H9 (cell line): ENCODE results near the gene KIF16B. TPM values are rescaled to one million over a fixed set of nuclear protein-coding genes. Genes with fewer than 3 reads are reported as not detected.

Experiments used
- DNase-seq: peaks from one replicate; pipeline ENCODE4 v3.0.0-alpha.2; 2017
- H2AFZ ChIP-seq: one replicate; pipeline ENCODE4 v1.6.1; 2013; ENCODE audit warnings: mild to moderate bottlenecking, low read length, control low read depth, moderate library complexity
- H2AK5ac ChIP-seq: 2 replicates; pipeline ENCODE4 v1.6.1; 2013; ENCODE audit warnings: low read length, control low read depth, mixed read lengths; ENCODE audit not compliant: insufficient read length
- H2BK120ac ChIP-seq: one replicate; pipeline ENCODE4 v1.6.1; 2013; ENCODE audit warnings: low read depth, mild to moderate bottlenecking, low read length, control low read depth, inconsistent platforms; ENCODE audit not compliant: poor library complexity, severe bottlenecking
- H2BK12ac ChIP-seq: 2 replicates; pipeline ENCODE4 v1.6.1; 2013; ENCODE audit warnings: low read length, control low read depth, mixed read lengths, low read depth; ENCODE audit not compliant: insufficient read length
- H2BK15ac ChIP-seq: 2 replicates; pipeline ENCODE4 v1.6.1; 2013; ENCODE audit warnings: low read depth, low read length, control low read depth
- H2BK20ac ChIP-seq: one replicate; pipeline ENCODE4 v1.6.1; 2013; ENCODE audit warnings: low read depth, mild to moderate bottlenecking, low read length, control low read depth, inconsistent platforms; ENCODE audit not compliant: poor library complexity, severe bottlenecking
- H2BK5ac ChIP-seq: 2 replicates; pipeline ENCODE4 v1.6.1; 2013; ENCODE audit warnings: low read length, control low read depth, mixed read lengths; ENCODE audit not compliant: insufficient read length
- H3K14ac ChIP-seq: 2 replicates; pipeline ENCODE4 v1.6.1; 2013; ENCODE audit warnings: low read length, control low read depth; ENCODE audit not compliant: insufficient read depth
- H3K18ac ChIP-seq: 2 replicates; pipeline ENCODE4 v1.6.1; 2013; ENCODE audit warnings: low read depth, mild to moderate bottlenecking, mixed read lengths, low read length, control low read depth; ENCODE audit not compliant: insufficient read length
- H3K23ac ChIP-seq: 2 replicates; pipeline ENCODE4 v1.6.1; 2013; ENCODE audit warnings: low read length, control low read depth, mixed read lengths, low read depth; ENCODE audit not compliant: insufficient read length
- H3K23me2 ChIP-seq: 2 replicates; pipeline ENCODE4 v1.6.1; 2013; ENCODE audit warnings: low read depth, mild to moderate bottlenecking, mixed read lengths, low read length, control low read depth; ENCODE audit not compliant: insufficient read length, poor library complexity, severe bottlenecking
- H3K27ac ChIP-seq: 2 replicates; pipeline ENCODE4 v1.5.1; 2013; ENCODE audit warnings: low read length, control low read depth, mixed read lengths, low read depth; ENCODE audit not compliant: insufficient read length
- H3K27me3 ChIP-seq: 2 replicates; pipeline ENCODE4 v1.6.1; 2013; ENCODE audit warnings: low read length, control low read depth, inconsistent platforms; ENCODE audit not compliant: insufficient read depth
- H3K4ac ChIP-seq: 2 replicates; pipeline ENCODE4 v1.6.1; 2013; ENCODE audit warnings: low read depth, mild to moderate bottlenecking, control low read depth, inconsistent platforms, low read length, moderate library complexity
- H3K4me1 ChIP-seq: 2 replicates; pipeline ENCODE4 v1.6.1; 2013; ENCODE audit warnings: low read length, control low read depth, inconsistent platforms; ENCODE audit not compliant: insufficient read depth
- H3K4me2 ChIP-seq: 2 replicates; pipeline ENCODE4 v1.6.1; 2013; ENCODE audit warnings: low read length, control low read depth, mixed read lengths; ENCODE audit not compliant: insufficient read length, insufficient read depth
- H3K56ac ChIP-seq: 2 replicates; pipeline ENCODE4 v1.6.1; 2013; ENCODE audit warnings: low read depth, mild to moderate bottlenecking, mixed read lengths, low read length, control low read depth; ENCODE audit not compliant: insufficient read length
- H3K79me1 ChIP-seq: 2 replicates; pipeline ENCODE4 v1.6.1; 2013; ENCODE audit warnings: low read depth, mild to moderate bottlenecking, moderate library complexity, low read length, control low read depth, inconsistent platforms; ENCODE audit not compliant: insufficient read depth, poor library complexity, severe bottlenecking
- H3K79me2 ChIP-seq: 2 replicates; pipeline ENCODE4 v1.6.1; 2013; ENCODE audit warnings: low read length, control low read depth, inconsistent platforms; ENCODE audit not compliant: insufficient read depth
- H3K9ac ChIP-seq: 2 replicates; pipeline ENCODE4 v1.6.1; 2013; ENCODE audit warnings: low read length, control low read depth, mixed read lengths; ENCODE audit not compliant: insufficient read length; ENCODE audit errors: extremely low read depth
- H3K9me3 ChIP-seq: one replicate; pipeline ENCODE4 v1.6.1; 2013; ENCODE audit warnings: low read depth, low read length, inconsistent platforms; ENCODE audit not compliant: control insufficient read depth
- H3T11ph ChIP-seq: one replicate; pipeline ENCODE4 v1.6.1; 2013; ENCODE audit warnings: mild to moderate bottlenecking, low read length, control low read depth, inconsistent platforms
- H4K20me1 ChIP-seq: one replicate; pipeline ENCODE4 v1.6.1; 2013; ENCODE audit not compliant: control insufficient read depth, insufficient read length, insufficient read depth
- H4K5ac ChIP-seq: 2 replicates; pipeline ENCODE4 v1.6.1; 2013; ENCODE audit warnings: low read depth, mild to moderate bottlenecking, mixed read lengths, low read length, control low read depth; ENCODE audit not compliant: insufficient read length
- H4K8ac ChIP-seq: replicated peaks from 2 replicates; pipeline ENCODE4 v1.6.1; 2013; ENCODE audit warnings: low read length, control low read depth, mixed read lengths, low read depth; ENCODE audit not compliant: insufficient read length
- H4K91ac ChIP-seq: 2 replicates; pipeline ENCODE4 v1.6.1; 2013; ENCODE audit warnings: low read depth, mild to moderate bottlenecking, moderate library complexity, mixed read lengths, low read length, control low read depth; ENCODE audit not compliant: insufficient read length
- H3K27ac Mint-ChIP-seq, 3 experiments: 2 replicates in 2 of 3; 3 replicates in 1 of 3; pipeline ENCODE4 v1.8.0; 2020 to 2021; ENCODE audit warnings: mixed read lengths in 3 of 3, mild to moderate bottlenecking in 1 of 3, moderate library complexity in 1 of 3
- H3K27me3 Mint-ChIP-seq: 2 replicates; pipeline ENCODE4 v1.8.0; 2021; ENCODE audit warnings: low read depth, mild to moderate bottlenecking, moderate library complexity, mixed read lengths
- H3K36me3 Mint-ChIP-seq, 3 experiments: 2 replicates in 2 of 3; 3 replicates in 1 of 3; pipeline ENCODE4 v1.8.0; 2020 to 2021; ENCODE audit warnings: low read depth in 3 of 3, mixed read lengths in 3 of 3; ENCODE audit not compliant: insufficient read depth in 1 of 3
- H3K4me1 Mint-ChIP-seq, 2 experiments: 2 replicates each; pipeline ENCODE4 v1.8.0; 2020; ENCODE audit warnings: mixed read lengths in 2 of 2
- H3K4me3 Mint-ChIP-seq, 2 experiments: 2 replicates in 1 of 2; 3 replicates in 1 of 2; pipeline ENCODE4 v1.8.0; 2020 to 2021; ENCODE audit warnings: mild to moderate bottlenecking in 2 of 2, mixed read lengths in 2 of 2, moderate library complexity in 1 of 2
- H3K9me3 Mint-ChIP-seq, 2 experiments: 2 replicates in 1 of 2; 3 replicates in 1 of 2; pipeline ENCODE4 v1.8.0; 2020; ENCODE audit warnings: mild to moderate bottlenecking in 2 of 2, mixed read lengths in 2 of 2, moderate library complexity in 1 of 2
- CTCF ChIP-seq: fragments of 200-600 bp; sonication (generic); conservative IDR thresholded peaks from 3 replicates; pipeline ENCODE4 v1.8.0; 2021; ENCODE audit warnings: antibody characterized with exemption, mild to moderate bottlenecking
- WGBS: extraction: QIAGEN DNeasy Blood & Tissue Kit; methylation state at CpG from one replicate; pipeline ENCODE4 v1.1.7; 2013; ENCODE audit warnings: missing lambda C conversion rate, low lambda C conversion rate, mixed read lengths; ENCODE audit not compliant: insufficient read length; ENCODE audit errors: extremely low coverage; 5-methylcytosine and 5-hydroxymethylcytosine counted together
- total RNA-seq: library from RNA; stranded (reverse); gene quantifications from 2 replicates; pipeline ENCODE4 v1.2.1, GENCODE V29; 2021

Gene KIF16B
- total RNA-seq, 1 experiment from 2014 or later: 7.4 TPM

- Mint-ChIP-seq H3K4me1 (peaks cover 7 to 14% of the 10 kb centered on the region in 2 experiments; a peak in 2 of 4 replicates), H3K4me3 (no peak overlapping the region), H3K9me3 (no peaks in the 10 kb centered on the region; a peak in 1 of 5 replicates), H3K27me3 (no peaks in the 10 kb centered on the region), H3K36me3 (peaks cover 0 to 6% (median 0%) of the 10 kb centered on the region in 3 experiments; a peak in 4 of 7 replicates), H3K27ac (peak overlapping the region in 1 of 3 experiments; percentile 56; a peak in 1 of 7 replicates)
- Histone ChIP-seq H3T11ph (no peak overlapping the region), H4K91ac (no peak overlapping the region), H2BK20ac (no peak overlapping the region), H3K27me3 (no peaks in the 10 kb centered on the region), H3K4me1 (no peaks in the 10 kb centered on the region; the same call in 1 of the 2 replicates), H3K27ac (no peak overlapping the region), H3K14ac (peak overlapping the region; percentile 40; the same call in 1 of the 2 replicates), H2BK120ac (no peak overlapping the region), H2AK5ac (no peak overlapping the region), H3K23me2 (no peaks in the 10 kb centered on the region), H3K79me1 (no peaks in the 10 kb centered on the region), H2AFZ (no peak overlapping the region), H2BK15ac (no peak overlapping the region), H3K79me2 (no peaks in the 10 kb centered on the region), H2BK12ac (no peak overlapping the region), H4K20me1 (no peaks in the 10 kb centered on the region), H3K4me2 (no peak overlapping the region), H3K4ac (no peak overlapping the region), H3K9ac (no peak overlapping the region), H4K5ac (no peak overlapping the region), H2BK5ac (no peak overlapping the region), H4K8ac (no peak overlapping the region), H3K9me3 (no peaks in the 10 kb centered on the region), H3K23ac (no peak overlapping the region), H3K56ac (no peak overlapping the region), H3K18ac (no peak overlapping the region)
- WGBS: no CpG with 5 or more reads among the region's 8 CpGs
- TF ChIP-seq CTCF: no peak
- no peak for DNase-seq
Measured at GRCh38 chr20:16392346-16392745, 180.9 kb downstream of the KIF16B start.
